HCT116 (cell line): ENCODE results near the gene VWF. TPM values are rescaled to one million over a fixed set of nuclear protein-coding genes. Genes with fewer than 3 reads are reported as not detected.

ENCODE experiments used
- ATAC-seq: fragments of 200-7000 bp; cut with Tn5 transposase; 2 replicates; pipeline ENCODE4 v1.9.1; 2020; ENCODE audit warnings: mild to moderate bottlenecking, moderate library complexity
- BruUV-seq: library from RNA; stranded (reverse); fragments of 400-500 nt; replicated peaks from 2 replicates; lab custom pipeline; 2021; lab: Mats Ljungman, UMichigan
- CTCF ChIA-PET: fragments of 300-600 bp; sonication (Branson Sonifier 250); formaldehyde crosslinking; loops from one replicate; lab custom pipeline; 2021; ENCODE audit warnings: antibody characterized with exemption; lab: Charles Lee
- POLR2A ChIA-PET: fragments of 300-600, 350-600 bp; sonication (Branson Sonifier 250); formaldehyde crosslinking; loops from one replicate; lab custom pipeline; 2021; ENCODE audit warnings: antibody characterized with exemption; lab: Charles Lee
- RAD21 ChIA-PET, 2 experiments: fragments of 300-600 bp; sonication (Branson Sonifier 250); formaldehyde crosslinking; loops; one replicate each; lab custom pipeline; 2023; ENCODE audit warnings: low total read pairs in 2 of 2; ENCODE audit not compliant: uncharacterized antibody in 2 of 2, unreplicated experiment in 2 of 2, low non-redundant PET in 1 of 2; lab: Charles Lee
- DNase-seq: peaks from one replicate; pipeline ENCODE4 v3.0.0-alpha.2; 2010; ENCODE audit warnings: low read depth, low spot score
- H2AFZ ChIP-seq: fragments of 200-600 bp; shearing (Covaris generic), sonication (generic); 2 replicates; pipeline ENCODE4 v1.6.1; 2017; ENCODE audit warnings: low read depth, mixed run types, mixed read lengths, antibody characterized with exemption, low read length; ENCODE audit not compliant: poor library complexity, severe bottlenecking
- H3K27ac ChIP-seq: 2 replicates; pipeline ENCODE4 v1.5.1; 2012; ENCODE audit warnings: low read depth, low read length
- H3K27me3 ChIP-seq: fragments of 200-600 bp; sonication (generic); 2 replicates; pipeline ENCODE4 v1.6.1; 2016; ENCODE audit warnings: mixed run types, low read length, mixed read lengths; ENCODE audit not compliant: insufficient read depth
- H3K36me3 ChIP-seq, 2 experiments: fragments of 200-500 bp in 1 of 2; fragments of 200-600 bp in 1 of 2; sonication (Bioruptor generic) in 1 of 2; sonication (generic) in 1 of 2; 2 replicates each; pipeline versions ENCODE4 v1.5.1 to v1.6.1; 2014 to 2016; ENCODE audit warnings: low read length in 2 of 2, inconsistent platforms in 1 of 2, mixed read lengths in 1 of 2, mixed run types in 1 of 2; ENCODE audit not compliant: insufficient read depth in 2 of 2, control insufficient read depth in 1 of 2
- H3K4me1 ChIP-seq, 2 experiments: fragments of 200-600 bp in 1 of 2; sonication (generic) in 1 of 2; 2 replicates each; pipeline versions ENCODE4 v1.5.1 to v1.6.1; 2012 to 2017; ENCODE audit warnings: low read length in 2 of 2, inconsistent platforms in 1 of 2, mild to moderate bottlenecking in 1 of 2, mixed read lengths in 1 of 2, mixed run types in 1 of 2, moderate library complexity in 1 of 2; ENCODE audit not compliant: insufficient read depth in 2 of 2, control insufficient read depth in 1 of 2
- H3K4me2 ChIP-seq: fragments of 200-600 bp; sonication (generic); 2 replicates; pipeline ENCODE4 v1.6.1; 2017; ENCODE audit warnings: mixed run types, low read length, mixed read lengths
- H3K4me3 ChIP-seq, 2 experiments: fragments of 200-600 bp in 1 of 2; sonication (generic) in 1 of 2; replicated peaks in 1 of 2; 2 replicates each; pipeline ENCODE4 v1.5.1; 2011 to 2016; ENCODE audit warnings: low read length in 2 of 2, control low read depth in 1 of 2, low read depth in 1 of 2, mild to moderate bottlenecking in 1 of 2, mixed read lengths in 1 of 2, mixed run types in 1 of 2
- H3K79me2 ChIP-seq: fragments of 200-600 bp; sonication (generic); 2 replicates; pipeline ENCODE4 v1.6.1; 2017; ENCODE audit warnings: mild to moderate bottlenecking, mixed run types, low read length, moderate library complexity, mixed read lengths; ENCODE audit not compliant: insufficient read depth
- H3K9ac ChIP-seq: fragments of 200-600 bp; sonication (generic); 2 replicates; pipeline ENCODE4 v1.6.1; 2016; ENCODE audit warnings: low read length, mixed read lengths
- H3K9me2 ChIP-seq: fragments of 200-600 bp; sonication (generic), shearing (Covaris generic); 2 replicates; pipeline ENCODE4 v1.6.1; 2017; ENCODE audit warnings: mixed run types, mild to moderate bottlenecking, moderate library complexity; ENCODE audit not compliant: insufficient read depth
- H3K9me3 ChIP-seq, 2 experiments: fragments of 200-500 bp in 1 of 2; fragments of 200-600 bp in 1 of 2; sonication (Bioruptor generic) in 1 of 2; sonication (generic) in 1 of 2; 2 replicates each; pipeline ENCODE4 v1.6.1; 2014 to 2017; ENCODE audit warnings: low read length in 2 of 2, mixed read lengths in 2 of 2, inconsistent platforms in 1 of 2, low read depth in 1 of 2, mild to moderate bottlenecking in 1 of 2, mixed run types in 1 of 2, moderate library complexity in 1 of 2; ENCODE audit not compliant: control insufficient read depth in 1 of 2, insufficient read depth in 1 of 2
- H4K20me1 ChIP-seq: fragments of 200-600 bp; sonication (generic), shearing (Covaris generic); 2 replicates; pipeline ENCODE4 v1.6.1; 2017; ENCODE audit warnings: mixed run types, mild to moderate bottlenecking, moderate library complexity; ENCODE audit not compliant: insufficient read depth
- CBX3 ChIP-seq: IDR thresholded peaks from 2 replicates; pipeline ENCODE4 v1.6.1; 2012; ENCODE audit warnings: low read depth
- CEBPB ChIP-seq: IDR thresholded peaks from 2 replicates; pipeline ENCODE4 v1.6.1; 2012; ENCODE audit warnings: low read depth
- EGR1 ChIP-seq: IDR thresholded peaks from 2 replicates; pipeline ENCODE4 v1.6.1; 2012; ENCODE audit warnings: low read depth
- ELF1 ChIP-seq: IDR thresholded peaks from 2 replicates; pipeline ENCODE4 v1.6.1; 2012; ENCODE audit warnings: low read depth, borderline replicate concordance
- EZH2phosphoT487 ChIP-seq: fragments of 200-600 bp; IDR thresholded peaks from 2 replicates; pipeline ENCODE4 v1.6.1; 2018; ENCODE audit warnings: antibody characterized with exemption, borderline replicate concordance
- JUND ChIP-seq: IDR thresholded peaks from 2 replicates; pipeline ENCODE4 v1.6.1; 2012
- POLR2A ChIP-seq: IDR thresholded peaks from 2 replicates; pipeline ENCODE4 v1.7.0; 2011; ENCODE audit warnings: borderline replicate concordance; ENCODE audit not compliant: insufficient read depth, insufficient read length; ENCODE audit errors: extremely low read depth
- RAD21 ChIP-seq: IDR thresholded peaks from 2 replicates; pipeline ENCODE4 v1.6.1; 2012; ENCODE audit warnings: low read depth, mild to moderate bottlenecking
- REST ChIP-seq: IDR thresholded peaks from 2 replicates; pipeline ENCODE4 v1.6.1; 2012; ENCODE audit warnings: low read depth
- SIN3A ChIP-seq: IDR thresholded peaks from 2 replicates; pipeline ENCODE4 v1.6.1; 2012; ENCODE audit warnings: low read depth
- SP1 ChIP-seq: IDR thresholded peaks from 2 replicates; pipeline ENCODE4 v1.6.1; 2012; ENCODE audit warnings: low read depth
- SRF ChIP-seq: IDR thresholded peaks from 2 replicates; pipeline ENCODE4 v1.6.1; 2012; ENCODE audit warnings: low read depth
- TCF7L2 ChIP-seq: IDR thresholded peaks from 2 replicates; pipeline ENCODE4 v1.7.0; 2011; ENCODE audit warnings: borderline replicate concordance, inconsistent platforms; ENCODE audit not compliant: insufficient read depth, insufficient read length; ENCODE audit errors: extremely low read depth
- YY1 ChIP-seq: IDR thresholded peaks from 2 replicates; pipeline ENCODE4 v1.6.1; 2011; ENCODE audit warnings: low read length, low read depth, moderate library complexity, mild to moderate bottlenecking; ENCODE audit not compliant: insufficient replicate concordance; ENCODE audit errors: extremely low read depth
- ZBTB33 ChIP-seq: IDR thresholded peaks from 2 replicates; pipeline ENCODE4 v1.6.1; 2011; ENCODE audit warnings: mild to moderate bottlenecking, low read length, moderate library complexity; ENCODE audit not compliant: insufficient replicate concordance; ENCODE audit errors: extremely low read depth
- ZFX ChIP-seq: fragments of 450-650 bp; IDR thresholded peaks from 2 replicates; pipeline ENCODE4 v1.6.1; 2017
- intact Hi-C: fragments of 100-400 bp; cut with micrococcal nuclease; formaldehyde crosslinking; loops from 2 replicates; pipeline ENCODE4 v1.10.0; 2022
- total RNA-seq: library from RNA; stranded (reverse); gene quantifications from one replicate; pipeline ENCODE4 v1.2.1, GENCODE V29; 2021; ENCODE audit not compliant: unreplicated experiment
- TF ChIP-seq, protein P1 (sequence below): IDR thresholded peaks from 2 replicates; pipeline ENCODE4 v1.6.1; 2012
- TF ChIP-seq, protein P2 (sequence below): IDR thresholded peaks from 2 replicates; pipeline ENCODE4 v1.6.1; 2012
- TF ChIP-seq, protein P3 (sequence below), 3 experiments: fragments of 200-600 bp in 1 of 3; sonication (generic) in 1 of 3; IDR thresholded peaks in 2 of 3; conservative IDR thresholded peaks in 1 of 3; 2 replicates each; pipeline ENCODE4 v1.5.1; 2012 to 2017; ENCODE audit warnings: low read depth in 2 of 3, low read length in 2 of 3, antibody characterized with exemption in 1 of 3, borderline replicate concordance in 1 of 3, control low read depth in 1 of 3, mild to moderate bottlenecking in 1 of 3, mixed read lengths in 1 of 3, mixed run types in 1 of 3, moderate library complexity in 1 of 3; ENCODE audit not compliant: insufficient read depth in 1 of 3

VWF gene
- total RNA-seq, 1 experiment from 2014 or later, result 0.57 TPM

- ChIA-PET RAD21 (interaction anchor here in 1 of 2 experiments (0.6 kb wide), 1 partner anchor 221 kb away, joined by 9 read pairs; no protein-coding TSS in a partner anchor), POLR2A (interaction anchor here (1.3 kb wide), 1 partner anchor 214 kb away, joined by 3 read pairs; no protein-coding TSS in a partner anchor), CTCF (interaction anchor here (5.4 kb wide), 1 partner anchor 219 kb away, joined by 62 read pairs; no protein-coding TSS in a partner anchor)
- H3K4me3 ChIP-seq, result no peak overlapping the region
- no peak overlapping the region for H3K9ac ChIP-seq
- no peaks in the 10 kb centered on the region for H3K36me3 ChIP-seq
- H3K79me2 ChIP-seq, result no peaks in the 10 kb centered on the region
- H4K20me1 ChIP-seq, result no peaks in the 10 kb centered on the region
- H3K27me3 ChIP-seq, result no peaks in the 10 kb centered on the region
- H3K4me2 ChIP-seq, result no peak overlapping the region
- no peaks in the 10 kb centered on the region for H3K9me2 ChIP-seq
- peaks cover 8 to 43% of the 10 kb centered on the region in 2 experiments; a peak in 3 of 4 replicates for H3K4me1 ChIP-seq
- no peaks in the 10 kb centered on the region for H3K9me3 ChIP-seq
- no TSS peak for BruUV-seq
- intact Hi-C loops, result no loop called here
- no peak overlapping the region for H2AFZ ChIP-seq
- ATAC-seq (no peak), DNase-seq (no peak)
- TF ChIP-seq EZH2phosphoT487, result no peak
- TF ChIP-seq, protein P1, sequence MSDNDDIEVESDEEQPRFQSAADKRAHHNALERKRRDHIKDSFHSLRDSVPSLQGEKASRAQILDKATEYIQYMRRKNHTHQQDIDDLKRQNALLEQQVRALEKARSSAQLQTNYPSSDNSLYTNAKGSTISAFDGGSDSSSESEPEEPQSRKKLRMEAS, result no peak
- no peak for TF ChIP-seq ZFX
- TF ChIP-seq, protein P2, sequence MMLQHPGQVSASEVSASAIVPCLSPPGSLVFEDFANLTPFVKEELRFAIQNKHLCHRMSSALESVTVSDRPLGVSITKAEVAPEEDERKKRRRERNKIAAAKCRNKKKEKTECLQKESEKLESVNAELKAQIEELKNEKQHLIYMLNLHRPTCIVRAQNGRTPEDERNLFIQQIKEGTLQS, result no peak
- no peak for TF ChIP-seq SIN3A
- no peak for TF ChIP-seq ZBTB33
- TF ChIP-seq TCF7L2, result no peak
- no peak for TF ChIP-seq ELF1
- TF ChIP-seq REST, result no peak
- TF ChIP-seq YY1, result no peak
- no peak for TF ChIP-seq EGR1
- TF ChIP-seq JUND, result no peak
- TF ChIP-seq SRF, result no peak
- no peak for TF ChIP-seq CBX3
- no peak for TF ChIP-seq SP1
- TF ChIP-seq, protein P3, sequence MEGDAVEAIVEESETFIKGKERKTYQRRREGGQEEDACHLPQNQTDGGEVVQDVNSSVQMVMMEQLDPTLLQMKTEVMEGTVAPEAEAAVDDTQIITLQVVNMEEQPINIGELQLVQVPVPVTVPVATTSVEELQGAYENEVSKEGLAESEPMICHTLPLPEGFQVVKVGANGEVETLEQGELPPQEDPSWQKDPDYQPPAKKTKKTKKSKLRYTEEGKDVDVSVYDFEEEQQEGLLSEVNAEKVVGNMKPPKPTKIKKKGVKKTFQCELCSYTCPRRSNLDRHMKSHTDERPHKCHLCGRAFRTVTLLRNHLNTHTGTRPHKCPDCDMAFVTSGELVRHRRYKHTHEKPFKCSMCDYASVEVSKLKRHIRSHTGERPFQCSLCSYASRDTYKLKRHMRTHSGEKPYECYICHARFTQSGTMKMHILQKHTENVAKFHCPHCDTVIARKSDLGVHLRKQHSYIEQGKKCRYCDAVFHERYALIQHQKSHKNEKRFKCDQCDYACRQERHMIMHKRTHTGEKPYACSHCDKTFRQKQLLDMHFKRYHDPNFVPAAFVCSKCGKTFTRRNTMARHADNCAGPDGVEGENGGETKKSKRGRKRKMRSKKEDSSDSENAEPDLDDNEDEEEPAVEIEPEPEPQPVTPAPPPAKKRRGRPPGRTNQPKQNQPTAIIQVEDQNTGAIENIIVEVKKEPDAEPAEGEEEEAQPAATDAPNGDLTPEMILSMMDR (IDR thresholded peaks at IDR 0.05 in 2 of 3, conservative IDR thresholded peaks at IDR 0.05 in 1 of 3; ENCODE audit: borderline replicate concordance in 1 of 3, insufficient read depth in 1 of 3, low read depth in 2 of 3, low read length in 2 of 3), result no peak
- no peak for TF ChIP-seq CEBPB
- TF ChIP-seq RAD21, result no peak
- TF ChIP-seq POLR2A, result no peak
- no peak overlapping the region for H3K27ac ChIP-seq
Measured at GRCh38 chr12:6065863-6066199, 58.6 kb downstream of the VWF start.
